Right atrium auricular region (tissue), 2 donors: ENCODE data around the gene USP49. TPM values are rescaled to one million over a fixed set of nuclear protein-coding genes. Genes with fewer than 3 reads are reported as not detected.

ENCODE experiments used
- DNase-seq: peaks from one replicate; pipeline ENCODE4 v3.0.0-alpha.2; 2019; ENCODE audit warnings: low spot score
- H3K27ac ChIP-seq, 2 donors: fragments of 200-600 bp; sonication (generic); 1 replicate in 1 of 2; 2 replicates in 1 of 2; pipeline ENCODE4 v1.5.1; 2016 to 2019
- H3K27me3 ChIP-seq, 2 donors: fragments of 200-600 bp; sonication (generic); one replicate each; pipeline versions ENCODE4 v1.5.1 to v1.6.0; 2017 to 2019
- H3K36me3 ChIP-seq: fragments of 200-600 bp; sonication (generic); one replicate; pipeline ENCODE4 v1.5.1; 2016
- H3K4me1 ChIP-seq, 2 donors: fragments of 200-600 bp; sonication (generic); one replicate each; pipeline versions ENCODE4 v1.5.1 to v1.6.0; 2017 to 2019
- H3K4me3 ChIP-seq, 2 donors: fragments of 200-600 bp; sonication (generic); 1 replicate in 1 of 2; 2 replicates in 1 of 2; pipeline ENCODE4 v1.5.1; 2017 to 2019; ENCODE audit warnings: mild to moderate bottlenecking in 1 of 2, moderate library complexity in 1 of 2
- H3K9me3 ChIP-seq, 2 donors: fragments of 200-600 bp; sonication (generic); one replicate each; pipeline ENCODE4 v1.5.1; 2019
- CTCF ChIP-seq, 2 donors: fragments of 200-600 bp; sonication (generic); IDR thresholded peaks; one replicate each; pipeline ENCODE4 v1.5.1; 2019; ENCODE audit warnings: antibody characterized with exemption in 2 of 2
- total RNA-seq, 2 donors: library from RNA; depleted of rRNA; stranded (reverse); fragments of >200 nt; gene quantifications; one replicate each; pipeline ENCODE4 v1.1.0, GENCODE V29; 2016

The USP49 gene
- total RNA-seq, 2 donors from 2014 or later = 1.3 to 1.7 TPM

GRCh38 chr6:41798901-41799558 is 96.1 kb downstream of the USP49 start:
- H3K36me3 ChIP-seq = peaks cover 11% of the 10 kb centered on the region
- H3K27me3 ChIP-seq = no peaks in the 10 kb centered on the region
- no peak for TF ChIP-seq CTCF (IDR thresholded peaks at IDR 0.05)
- H3K4me3 ChIP-seq = no peak overlapping the region
- no peaks in the 10 kb centered on the region for H3K4me1 ChIP-seq
- H3K27ac ChIP-seq = no peak overlapping the region
- no peaks in the 10 kb centered on the region for H3K9me3 ChIP-seq
- DNase-seq = no peak

GRCh38 chr6:41796474-41796873 is 98.7 kb downstream of the USP49 start:
- Histone ChIP-seq H3K4me3 (no peak overlapping the region), H3K27ac (no peak overlapping the region), H3K27me3 (no peaks in the 10 kb centered on the region), H3K36me3 (peaks cover 23% of the 10 kb centered on the region), H3K9me3 (no peaks in the 10 kb centered on the region), H3K4me1 (peaks cover 0 to 14% of the 10 kb centered on the region in 2 donors)
- DNase-seq = no peak
- TF ChIP-seq CTCF (IDR thresholded peaks at IDR 0.05) = no peak

- no peak for DNase-seq
- no peaks in the 10 kb centered on the region for H3K27me3 ChIP-seq
- H3K36me3 ChIP-seq = peaks cover 34% of the 10 kb centered on the region
- peaks cover 0 to 30% of the 10 kb centered on the region in 2 donors for H3K4me1 ChIP-seq
- H3K9me3 ChIP-seq = no peaks in the 10 kb centered on the region
- no peak overlapping the region for H3K4me3 ChIP-seq
- no peak for TF ChIP-seq CTCF (IDR thresholded peaks at IDR 0.05)
- H3K27ac ChIP-seq = peak overlapping the region; percentile 55 to 71
Observed at GRCh38 chr6:41791984-41792383, 103.2 kb downstream of the USP49 start.

- H3K36me3 ChIP-seq = peaks cover 34% of the 10 kb centered on the region
- no peak for TF ChIP-seq CTCF (IDR thresholded peaks at IDR 0.05)
- peaks cover 0 to 31% of the 10 kb centered on the region in 2 donors for H3K4me1 ChIP-seq
- H3K27ac ChIP-seq = no peak overlapping the region
- no peak for DNase-seq
- H3K9me3 ChIP-seq = no peaks in the 10 kb centered on the region
- no peak overlapping the region for H3K4me3 ChIP-seq
- no peaks in the 10 kb centered on the region for H3K27me3 ChIP-seq
Observed at GRCh38 chr6:41791305-41791704, 103.9 kb downstream of the USP49 start.

- H3K27ac ChIP-seq = no peak overlapping the region
- H3K27me3 ChIP-seq = no peaks in the 10 kb centered on the region
- TF ChIP-seq CTCF (IDR thresholded peaks at IDR 0.05) = no peak
- H3K9me3 ChIP-seq = no peaks in the 10 kb centered on the region
- H3K36me3 ChIP-seq = peaks cover 34% of the 10 kb centered on the region
- DNase-seq = no peak
- peaks cover 0 to 43% of the 10 kb centered on the region in 2 donors for H3K4me1 ChIP-seq
- H3K4me3 ChIP-seq = no peak overlapping the region
Observed at GRCh38 chr6:41790045-41790444, 105.1 kb downstream of the USP49 start.

GRCh38 chr6:41789390-41789724 is 105.8 kb downstream of the USP49 start:
- peaks cover 34% of the 10 kb centered on the region for H3K36me3 ChIP-seq
- H3K27ac ChIP-seq = no peak overlapping the region
- no peaks in the 10 kb centered on the region for H3K27me3 ChIP-seq
- no peak for TF ChIP-seq CTCF (IDR thresholded peaks at IDR 0.05)
- H3K9me3 ChIP-seq = no peaks in the 10 kb centered on the region
- peaks cover 0 to 50% of the 10 kb centered on the region in 2 donors for H3K4me1 ChIP-seq
- no peak overlapping the region for H3K4me3 ChIP-seq
- DNase-seq = no peak
